Thymus (tissue), 11 donors: Measurements from ENCODE around the gene RANBP3. TPM values are rescaled to one million over a fixed set of nuclear protein-coding genes. Genes with fewer than 3 reads are reported as not detected.

ENCODE experiments used
- DNase-seq, 9 donors: peaks; one replicate each; pipeline ENCODE4 v3.0.0-alpha.2; 2013; ENCODE audit warnings: low spot score in 9 of 9, low read depth in 6 of 9, missing footprints in 1 of 9
- H3K27ac ChIP-seq, 2 donors: one replicate each; pipeline ENCODE4 v1.5.1; 2013; ENCODE audit warnings: control low read depth in 1 of 2, low read depth in 1 of 2, low read length in 1 of 2, mild to moderate bottlenecking in 1 of 2, moderate library complexity in 1 of 2
- H3K27me3 ChIP-seq, 2 donors: one replicate each; pipeline ENCODE4 v1.5.1; 2013; ENCODE audit warnings: low read length in 1 of 2; ENCODE audit not compliant: control insufficient read depth in 2 of 2, insufficient read depth in 1 of 2
- H3K36me3 ChIP-seq, 2 donors: one replicate each; pipeline ENCODE4 v1.5.1; 2013; ENCODE audit warnings: low read length in 1 of 2, mild to moderate bottlenecking in 1 of 2, moderate library complexity in 1 of 2; ENCODE audit not compliant: control insufficient read depth in 2 of 2, insufficient read depth in 2 of 2
- H3K4me1 ChIP-seq, 2 donors: one replicate each; pipeline ENCODE4 v1.5.1; 2013; ENCODE audit warnings: low read length in 2 of 2; ENCODE audit not compliant: control insufficient read depth in 2 of 2, insufficient read depth in 2 of 2
- H3K4me3 ChIP-seq, 2 donors: one replicate each; pipeline ENCODE4 v1.5.1; 2013; ENCODE audit warnings: low read length in 2 of 2, control low read depth in 1 of 2, mild to moderate bottlenecking in 1 of 2
- H3K9me3 ChIP-seq, 2 donors: one replicate each; pipeline ENCODE4 v1.5.1; 2013; ENCODE audit warnings: low read length in 1 of 2, mild to moderate bottlenecking in 1 of 2; ENCODE audit not compliant: control insufficient read depth in 2 of 2, insufficient read depth in 1 of 2
- WGBS: extraction: QIAGEN DNeasy Blood & Tissue Kit; methylation state at CpG from one replicate; pipeline ENCODE4 v1.1.7; 2013; 5-methylcytosine and 5-hydroxymethylcytosine counted together
- polyA plus RNA-seq: library from polyadenylated mRNA; stranded (reverse); fragments of 200-250 nt; gene quantifications from one replicate; pipeline ENCODE4 v1.2.3, GENCODE V29; 2013
- total RNA-seq: library from RNA; stranded (reverse); fragments of 120-200 nt; gene quantifications from one replicate; pipeline ENCODE4 v1.2.4, GENCODE V29; 2013
- donor health status: healthy.

The RANBP3 gene
- total and polyA plus RNA-seq, 2 donors: 36.7 to 39.0 TPM

- Histone ChIP-seq H3K27ac (peak overlapping the region; percentile 94 to 95), H3K27me3 (no peaks in the 10 kb centered on the region), H3K4me3 (peak overlapping the region; percentile 75 to 92), H3K4me1 (peaks cover 16 to 20% of the 10 kb centered on the region in 2 donors), H3K36me3 (peaks cover 7 to 9% of the 10 kb centered on the region in 2 donors), H3K9me3 (no peaks in the 10 kb centered on the region)
- DNase-seq: peak in 3 of 9 donors; percentile 5 to 25 (median 17)
- WGBS: under 1% methylated on average over 27 of the region's 27 CpGs
These were observed 74.8 kb downstream of the RANBP3 start for GRCh38 chr19:5903056-5903623.

GRCh38 chr19:5900976-5901375, 77.0 kb downstream of the RANBP3 start:
- no peak for DNase-seq
- Histone ChIP-seq H3K36me3 (peaks cover 18 to 22% of the 10 kb centered on the region in 2 donors), H3K27me3 (no peaks in the 10 kb centered on the region), H3K27ac (no peak overlapping the region), H3K4me3 (no peak overlapping the region), H3K4me1 (peaks cover 15 to 20% of the 10 kb centered on the region in 2 donors), H3K9me3 (no peaks in the 10 kb centered on the region)
- WGBS: 96% methylated on average over 8 of the region's 8 CpGs

- peaks cover 6 to 12% of the 10 kb centered on the region in 2 donors for H3K4me1 ChIP-seq
- 97% methylated on average over 13 of the region's 13 CpGs for WGBS
- DNase-seq: no peak
- H3K9me3 ChIP-seq: no peaks in the 10 kb centered on the region
- no peak overlapping the region for H3K4me3 ChIP-seq
- no peaks in the 10 kb centered on the region for H3K27me3 ChIP-seq
- no peak overlapping the region for H3K27ac ChIP-seq
- peaks cover 28 to 32% of the 10 kb centered on the region in 2 donors for H3K36me3 ChIP-seq
These were observed 78.0 kb downstream of the RANBP3 start for GRCh38 chr19:5899728-5900526.

GRCh38 chr19:5897189-5897969, 80.6 kb downstream of the RANBP3 start:
- peaks cover 0 to 6% of the 10 kb centered on the region in 2 donors for H3K27me3 ChIP-seq
- no peak overlapping the region for H3K4me3 ChIP-seq
- no peak for DNase-seq
- H3K4me1 ChIP-seq: peaks cover 2 to 6% of the 10 kb centered on the region in 2 donors
- no peaks in the 10 kb centered on the region for H3K9me3 ChIP-seq
- 98% methylated on average over 30 of the region's 30 CpGs for WGBS
- H3K27ac ChIP-seq: no peak overlapping the region
- H3K36me3 ChIP-seq: peaks cover 31 to 40% of the 10 kb centered on the region in 2 donors

- 97% methylated on average over 29 of the region's 29 CpGs for WGBS
- Histone ChIP-seq H3K36me3 (peaks cover 31 to 40% of the 10 kb centered on the region in 2 donors), H3K9me3 (peaks cover 0 to 2% of the 10 kb centered on the region in 2 donors), H3K4me1 (peaks cover 0 to 9% of the 10 kb centered on the region in 2 donors), H3K4me3 (no peak overlapping the region), H3K27ac (no peak overlapping the region), H3K27me3 (peaks cover 0 to 15% of the 10 kb centered on the region in 2 donors)
- no peak for DNase-seq
These were observed 81.4 kb downstream of the RANBP3 start for GRCh38 chr19:5896365-5897076.

- DNase-seq: no peak
- Histone ChIP-seq H3K4me1 (peaks cover 0 to 9% of the 10 kb centered on the region in 2 donors), H3K36me3 (peaks cover 28 to 37% of the 10 kb centered on the region in 2 donors), H3K9me3 (peaks cover 0 to 4% of the 10 kb centered on the region in 2 donors), H3K27me3 (peaks cover 0 to 21% of the 10 kb centered on the region in 2 donors), H3K27ac (no peak overlapping the region), H3K4me3 (no peak overlapping the region)
- 96% methylated on average over 8 of the region's 8 CpGs for WGBS
These were observed 82.0 kb downstream of the RANBP3 start for GRCh38 chr19:5895890-5896289.

- Histone ChIP-seq H3K4me1 (peaks cover 0 to 9% of the 10 kb centered on the region in 2 donors), H3K27ac (no peak overlapping the region), H3K27me3 (peaks cover 0 to 22% of the 10 kb centered on the region in 2 donors), H3K36me3 (peaks cover 28 to 37% of the 10 kb centered on the region in 2 donors), H3K9me3 (peaks cover 0 to 4% of the 10 kb centered on the region in 2 donors), H3K4me3 (no peak overlapping the region)
- no peak for DNase-seq
- 89% methylated on average over 15 of the region's 15 CpGs for WGBS
These were observed 82.5 kb downstream of the RANBP3 start for GRCh38 chr19:5895409-5895808.

GRCh38 chr19:5894704-5895349, 83.1 kb downstream of the RANBP3 start:
- no peak for DNase-seq
- Histone ChIP-seq H3K27me3 (peaks cover 0 to 25% of the 10 kb centered on the region in 2 donors), H3K27ac (peak overlapping the region in 1 of 2 donors; percentile 47), H3K4me1 (peaks cover 0 to 9% of the 10 kb centered on the region in 2 donors), H3K4me3 (no peak overlapping the region), H3K9me3 (peaks cover 0 to 4% of the 10 kb centered on the region in 2 donors), H3K36me3 (peaks cover 27 to 33% of the 10 kb centered on the region in 2 donors)
- WGBS: 95% methylated on average over 28 of the region's 28 CpGs
